Retinal pigment epithelial cell (primary cell): ENCODE results near the gene DCAF4.

Experiments used
- DNase-seq: peaks from one replicate; pipeline ENCODE4 v3.0.0-alpha.2; 2010; ENCODE audit warnings: low read depth
- H3K4me3 ChIP-seq: 2 replicates; pipeline ENCODE4 v1.5.1; 2011; ENCODE audit warnings: mild to moderate bottlenecking, low read length, control low read depth, moderate library complexity
- CTCF ChIP-seq: conservative IDR thresholded peaks from 2 replicates; pipeline ENCODE4 v1.5.1; 2011; ENCODE audit warnings: low read depth, low read length, control low read depth, inconsistent platforms

The DCAF4 gene

GRCh38 chr14:72986214-72986613 is 60.0 kb downstream of the DCAF4 start:
- no peak for TF ChIP-seq CTCF
- no peak for DNase-seq
- no peak overlapping the region for H3K4me3 ChIP-seq

GRCh38 chr14:72986857-72987256 is 60.6 kb downstream of the DCAF4 start:
- no peak for TF ChIP-seq CTCF
- DNase-seq, result no peak
- H3K4me3 ChIP-seq, result no peak overlapping the region

- no peak overlapping the region for H3K4me3 ChIP-seq
- DNase-seq, result no peak
- no peak for TF ChIP-seq CTCF
These were observed 63.9 kb downstream of the DCAF4 start for GRCh38 chr14:72990171-72990570.

- DNase-seq, result no peak
- no peak for TF ChIP-seq CTCF
- no peak overlapping the region for H3K4me3 ChIP-seq
These were observed 70.7 kb downstream of the DCAF4 start for GRCh38 chr14:72996916-72997315.

GRCh38 chr14:72998252-72998903 is 72.1 kb downstream of the DCAF4 start:
- TF ChIP-seq CTCF, result no peak
- no peak for DNase-seq
- H3K4me3 ChIP-seq, result no peak overlapping the region

- no peak for TF ChIP-seq CTCF
- no peak overlapping the region for H3K4me3 ChIP-seq
- no peak for DNase-seq
These were observed 73.1 kb downstream of the DCAF4 start for GRCh38 chr14:72999316-72999715.

GRCh38 chr14:73000073-73000472 is 73.8 kb downstream of the DCAF4 start:
- no peak overlapping the region for H3K4me3 ChIP-seq
- no peak for TF ChIP-seq CTCF
- no peak for DNase-seq
